Stomach (tissue), 9 donors: ENCODE data around the gene TFEB. TPM values are rescaled to one million over a fixed set of nuclear protein-coding genes. Genes with fewer than 3 reads are reported as not detected.

Experiments
- DNase-seq, 2 donors: peaks; one replicate each; pipeline versions ENCODE4 v3.0.0 to v3.0.0-alpha.2; 2013 to 2019
- H3K27ac ChIP-seq, 5 donors: fragments of 200-600 bp in 4 of 5; sonication (generic) in 4 of 5; one replicate each; pipeline ENCODE4 v1.5.1; 2013 to 2019; ENCODE audit warnings: mild to moderate bottlenecking in 1 of 5, moderate library complexity in 1 of 5
- H3K27me3 ChIP-seq, 3 donors: fragments of 200-600 bp; sonication (generic); one replicate each; pipeline ENCODE4 v1.5.1; 2017 to 2019; ENCODE audit warnings: mixed run types in 1 of 3
- H3K36me3 ChIP-seq, 4 donors: fragments of 200-600 bp; sonication (generic); 1 replicate in 3 of 4; 2 replicates in 1 of 4; pipeline ENCODE4 v1.5.1; 2016 to 2019
- H3K4me1 ChIP-seq, 4 donors: fragments of 200-600 bp; sonication (generic); one replicate each; pipeline ENCODE4 v1.5.1; 2016 to 2019
- H3K4me3 ChIP-seq, 4 donors: fragments of 200-600 bp; sonication (generic) in 3 of 4; one replicate each; pipeline ENCODE4 v1.5.1; 2016 to 2019; ENCODE audit warnings: mild to moderate bottlenecking in 1 of 4
- H3K9me3 ChIP-seq, 4 donors: fragments of 200-600 bp; sonication (generic); one replicate each; pipeline ENCODE4 v1.5.1; 2016 to 2019
- EP300 ChIP-seq: sonication (generic); formaldehyde crosslinking; IDR thresholded peaks from one replicate; pipeline ENCODE4 v1.6.1; 2017; ENCODE audit warnings: antibody characterized with exemption
- POLR2A ChIP-seq, 4 donors: fragments of 450-650 bp; IDR thresholded peaks; one replicate each; pipeline ENCODE4 v1.6.1; 2016; ENCODE audit warnings: antibody characterized with exemption in 4 of 4, control low read depth in 2 of 4, mild to moderate bottlenecking in 1 of 4, moderate library complexity in 1 of 4
- POLR2AphosphoS5 ChIP-seq, 3 donors: sonication (generic); formaldehyde crosslinking; IDR thresholded peaks; one replicate each; pipeline ENCODE4 v1.6.1; 2016; ENCODE audit warnings: antibody characterized with exemption in 3 of 3
- WGBS, 5 donors: extraction: QIAGEN DNeasy Blood & Tissue Kit in 3 of 5; methylation state at CpG; one replicate each; pipeline versions ENCODE4 v1.1.5 to v1.1.7; 2013 to 2018; 5-methylcytosine and 5-hydroxymethylcytosine counted together
- intact Hi-C: fragments of 100-400 bp; cut with DNase I; formaldehyde crosslinking; loops from one replicate; pipeline ENCODE4 v1.15.1; 2023; ENCODE audit warnings: low total_unique reads
- polyA plus RNA-seq, 3 donors: library from polyadenylated mRNA; stranded (reverse); fragments of 200-250 nt; gene quantifications; one replicate each; pipeline ENCODE4 v1.2.3, GENCODE V29; 2013
- total RNA-seq, 5 donors: library from RNA; depleted of rRNA; stranded (reverse); fragments of >200 nt; gene quantifications; one replicate each; pipeline versions ENCODE4 v1.1.0 to v1.2.3, GENCODE V29; 2014 to 2016
- TF ChIP-seq, protein P1 (sequence below), 7 experiments: fragments of 450-650 bp in 4 of 7; fragments of 200-600 bp in 3 of 7; sonication (generic) in 3 of 7; IDR thresholded peaks; one replicate each; pipeline ENCODE4 v1.5.1; 2016 to 2019; ENCODE audit warnings: antibody characterized with exemption in 7 of 7, control low read depth in 2 of 7, mild to moderate bottlenecking in 1 of 7
- donor health status: healthy with polysubstance abuse.
- donor health status: Bipolar disorder and iron deficiency.
- donor health status: healthy.

TFEB gene
- total and polyA plus RNA-seq, 8 donors: 6.4 to 130 (median 13.5) TPM

- Histone ChIP-seq H3K4me3 (no peak overlapping the region), H3K9me3 (no peaks in the 10 kb centered on the region), H3K27me3 (no peaks in the 10 kb centered on the region), H3K36me3 (no peaks in the 10 kb centered on the region), H3K4me1 (peaks cover 8 to 31% (median 19%) of the 10 kb centered on the region in 4 donors), H3K27ac (peak overlapping the region; percentile 64 to 78 (median 75))
- WGBS, 5 donors: 34 to 77% (median 55%) methylated on average over 2 of the region's 2 CpGs
- intact Hi-C loops: no loop called here
- TF ChIP-seq POLR2A (IDR thresholded peaks at IDR 0.05) (no peak), EP300 (no peak), POLR2AphosphoS5 (IDR thresholded peaks at IDR 0.05) (no peak)
- TF ChIP-seq, protein P1, sequence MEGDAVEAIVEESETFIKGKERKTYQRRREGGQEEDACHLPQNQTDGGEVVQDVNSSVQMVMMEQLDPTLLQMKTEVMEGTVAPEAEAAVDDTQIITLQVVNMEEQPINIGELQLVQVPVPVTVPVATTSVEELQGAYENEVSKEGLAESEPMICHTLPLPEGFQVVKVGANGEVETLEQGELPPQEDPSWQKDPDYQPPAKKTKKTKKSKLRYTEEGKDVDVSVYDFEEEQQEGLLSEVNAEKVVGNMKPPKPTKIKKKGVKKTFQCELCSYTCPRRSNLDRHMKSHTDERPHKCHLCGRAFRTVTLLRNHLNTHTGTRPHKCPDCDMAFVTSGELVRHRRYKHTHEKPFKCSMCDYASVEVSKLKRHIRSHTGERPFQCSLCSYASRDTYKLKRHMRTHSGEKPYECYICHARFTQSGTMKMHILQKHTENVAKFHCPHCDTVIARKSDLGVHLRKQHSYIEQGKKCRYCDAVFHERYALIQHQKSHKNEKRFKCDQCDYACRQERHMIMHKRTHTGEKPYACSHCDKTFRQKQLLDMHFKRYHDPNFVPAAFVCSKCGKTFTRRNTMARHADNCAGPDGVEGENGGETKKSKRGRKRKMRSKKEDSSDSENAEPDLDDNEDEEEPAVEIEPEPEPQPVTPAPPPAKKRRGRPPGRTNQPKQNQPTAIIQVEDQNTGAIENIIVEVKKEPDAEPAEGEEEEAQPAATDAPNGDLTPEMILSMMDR (IDR thresholded peaks at IDR 0.05): no peak
- DNase-seq: no peak
These were observed 24.6 kb upstream of the TFEB start for GRCh38 chr6:41759905-41760579.

DNA sequence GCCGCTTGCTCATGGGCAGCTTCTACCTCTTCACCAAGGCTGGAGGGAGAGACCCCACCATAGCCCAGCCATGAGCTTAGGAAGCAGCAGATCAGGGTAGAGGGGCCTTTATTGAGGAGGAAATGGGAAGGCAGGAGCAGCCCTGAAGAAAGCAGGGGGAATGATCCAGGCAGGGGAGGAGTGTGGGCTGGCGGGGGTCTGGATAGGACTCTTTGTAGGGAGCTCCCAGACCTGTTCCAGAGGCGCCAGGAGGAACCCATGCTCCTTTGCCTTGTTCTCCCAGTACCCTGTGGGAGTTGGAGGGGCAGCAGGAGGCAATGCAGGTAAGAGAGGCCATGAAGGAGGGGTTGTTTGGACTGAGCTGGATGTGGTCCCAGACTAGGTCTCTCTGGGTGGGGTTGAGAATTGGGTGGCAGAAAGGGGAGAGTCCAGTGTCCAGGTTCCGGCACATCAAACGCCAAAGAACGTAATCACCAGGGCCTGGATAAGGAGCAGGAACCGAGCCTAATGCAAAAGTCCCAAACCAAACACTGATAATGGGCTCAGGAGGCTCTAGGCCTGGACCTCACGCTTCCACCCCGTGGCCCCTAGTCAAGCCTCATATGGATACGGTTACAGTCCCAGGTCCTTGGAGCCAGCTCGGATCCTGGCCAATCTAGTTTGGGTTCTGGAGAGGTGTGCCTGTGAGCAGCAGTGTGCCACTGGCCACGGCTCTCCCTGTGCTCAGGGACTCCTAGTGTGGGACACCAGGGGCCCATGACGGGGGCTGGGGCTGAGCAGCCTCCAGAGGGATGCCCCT lies 23.9 kb upstream of the TFEB start:
- Histone ChIP-seq H3K36me3 (no peaks in the 10 kb centered on the region), H3K9me3 (no peaks in the 10 kb centered on the region), H3K4me3 (no peak overlapping the region), H3K27ac (peak overlapping the region; percentile 64 to 78 (median 75)), H3K27me3 (no peaks in the 10 kb centered on the region), H3K4me1 (peaks cover 8 to 31% (median 19%) of the 10 kb centered on the region in 4 donors)
- no peak for TF ChIP-seq EP300
- TF ChIP-seq POLR2AphosphoS5 (IDR thresholded peaks at IDR 0.05): peak in 2 of 3 donors; percentile 51 to 78
- 38 to 66% (median 59%) methylated on average over 10 to 13 of the region's 13 CpGs for WGBS, 5 donors
- DNase-seq: peak in 1 of 2 donors; percentile 89
- intact Hi-C loops: no loop called here

- H3K27ac ChIP-seq: peak overlapping the region; percentile 60 to 78 (median 75)
These were observed 23.2 kb upstream of the TFEB start for GRCh38 chr6:41758641-41759035.

DNA sequence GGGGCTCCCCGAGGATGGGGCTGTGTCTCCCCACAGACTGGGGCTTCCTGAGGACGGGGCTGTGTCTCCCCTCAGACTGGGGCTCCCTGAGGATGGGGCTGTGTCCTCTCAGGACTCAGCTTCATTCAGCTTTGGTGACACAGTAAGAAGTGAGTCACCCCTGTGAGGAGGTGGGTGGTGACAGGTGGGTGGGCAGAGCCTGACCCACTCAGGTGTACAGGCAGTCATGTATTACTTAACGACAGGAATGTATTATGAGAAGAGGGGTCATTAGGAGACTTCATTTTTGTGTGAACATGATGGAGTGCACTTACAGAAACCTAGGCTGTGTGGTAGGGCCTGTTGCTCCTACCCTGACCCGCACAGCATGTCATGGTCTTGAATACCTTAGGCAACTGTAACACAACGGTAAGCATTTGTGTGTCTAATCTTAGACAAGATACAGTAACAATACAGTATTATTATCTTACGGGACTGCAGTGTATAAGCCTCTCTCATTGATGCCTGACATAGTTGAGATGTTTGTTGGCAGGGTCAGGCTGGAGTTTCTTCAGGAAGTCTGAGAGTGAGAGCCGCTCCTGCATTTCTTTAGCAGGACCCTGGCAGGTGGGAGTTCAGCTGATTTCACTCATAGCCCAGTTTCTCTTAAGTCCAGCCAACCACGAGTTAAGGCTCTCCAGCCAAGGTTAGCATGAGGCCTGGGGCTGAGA lies 22.7 kb upstream of the TFEB start:
- Histone ChIP-seq H3K4me1 (peaks cover 8 to 31% (median 19%) of the 10 kb centered on the region in 4 donors), H3K27ac (peak overlapping the region in 4 of 5 donors; percentile 60 to 76 (median 70)), H3K4me3 (no peak overlapping the region), H3K27me3 (no peaks in the 10 kb centered on the region), H3K9me3 (no peaks in the 10 kb centered on the region), H3K36me3 (no peaks in the 10 kb centered on the region)
- TF ChIP-seq POLR2A (IDR thresholded peaks at IDR 0.05): no peak
- TF ChIP-seq POLR2AphosphoS5 (IDR thresholded peaks at IDR 0.05): no peak
- TF ChIP-seq EP300: no peak
- TF ChIP-seq, protein P1 (IDR thresholded peaks at IDR 0.05): no peak
- no peak for DNase-seq
- WGBS, 5 donors: 59 to 69% (median 61%) methylated on average over 7 to 8 of the region's 8 CpGs
- intact Hi-C loops: no loop called here

More at GRCh38 chr6:41758641-41759035, 23.2 kb upstream of the TFEB start:
- H3K9me3 ChIP-seq: no peaks in the 10 kb centered on the region
- no peaks in the 10 kb centered on the region for H3K36me3 ChIP-seq
- H3K4me3 ChIP-seq: no peak overlapping the region
- no peaks in the 10 kb centered on the region for H3K27me3 ChIP-seq
- no peak for DNase-seq
- TF ChIP-seq, protein P1 (IDR thresholded peaks at IDR 0.05): no peak
- TF ChIP-seq EP300 (no peak), POLR2A (IDR thresholded peaks at IDR 0.05) (no peak), POLR2AphosphoS5 (IDR thresholded peaks at IDR 0.05) (no peak)
- intact Hi-C loops: no loop called here
- 41 to 70% (median 47%) methylated on average over 6 of the region's 6 CpGs for WGBS, 5 donors
- H3K4me1 ChIP-seq: peaks cover 8 to 31% (median 19%) of the 10 kb centered on the region in 4 donors
